HEK293T (cell line): ENCODE results near the gene PDS5A.
"Not testable (repeated sequence)": the region's sequence is repeated elsewhere in the genome, so short reads cannot be mapped to it uniquely, and the experiment has no call there.

Source experiments
- CTCF ChIA-PET: fragments of 350-600 bp; formaldehyde crosslinking; extraction: SDS; loops from one replicate; lab custom pipeline; 2021; ENCODE audit warnings: antibody characterized with exemption, inconsistent platforms; lab: Yijun Ruan, JAX
- POLR2A ChIA-PET: fragments of 350-600 bp; formaldehyde crosslinking; extraction: SDS; loops from one replicate; lab custom pipeline; 2020; ENCODE audit warnings: antibody characterized with exemption, inconsistent platforms; lab: Yijun Ruan, JAX
- DNase-seq: peaks from one replicate; pipeline ENCODE4 v3.0.0; 2012; ENCODE audit warnings: mixed read lengths; ENCODE audit errors: extremely low spot score
- ARNT ChIP-seq: fragments of 450-650 bp; IDR thresholded peaks from 2 replicates; pipeline ENCODE4 v1.6.1; 2017; ENCODE audit warnings: mild to moderate bottlenecking
- BHLHE40 ChIP-seq: fragments of 450-650 bp; IDR thresholded peaks from 2 replicates; pipeline ENCODE4 v1.6.1; 2016; ENCODE audit warnings: mild to moderate bottlenecking, moderate library complexity, borderline replicate concordance
- CTBP1 ChIP-seq: fragments of 450-650 bp; IDR thresholded peaks from 2 replicates; pipeline ENCODE4 v1.6.1; 2016; ENCODE audit warnings: borderline replicate concordance
- ELF4 ChIP-seq: fragments of 450-650 bp; IDR thresholded peaks from 2 replicates; pipeline ENCODE4 v1.6.1; 2017; ENCODE audit warnings: antibody characterized with exemption
- L3MBTL2 ChIP-seq: fragments of 450-650 bp; conservative IDR thresholded peaks from 2 replicates; pipeline ENCODE4 v1.6.1; 2016; ENCODE audit warnings: mild to moderate bottlenecking
- NFRKB ChIP-seq: fragments of 450-650 bp; IDR thresholded peaks from 2 replicates; pipeline ENCODE4 v1.6.1; 2016; ENCODE audit warnings: mild to moderate bottlenecking, moderate library complexity
- PKNOX1 ChIP-seq: fragments of 450-650 bp; IDR thresholded peaks from 2 replicates; pipeline ENCODE4 v1.6.1; 2016
- SP1 ChIP-seq: fragments of 450-650 bp; IDR thresholded peaks from 2 replicates; pipeline ENCODE4 v1.6.1; 2017
- SUZ12 ChIP-seq: fragments of 450-650 bp; IDR thresholded peaks from 2 replicates; pipeline ENCODE4 v1.6.1; 2016; ENCODE audit warnings: mild to moderate bottlenecking
- TARDBP ChIP-seq: fragments of 450-650 bp; IDR thresholded peaks from 2 replicates; pipeline ENCODE4 v1.6.1; 2016
- ZNF384 ChIP-seq: fragments of 450-650 bp; IDR thresholded peaks from 2 replicates; pipeline ENCODE4 v1.6.1; 2016

The PDS5A gene

GRCh38 chr4:39792128-39792527 lies 185.6 kb downstream of the PDS5A start:
- no peak for DNase-seq
- CTCF ChIA-PET: no interaction called here
- POLR2A ChIA-PET: no interaction called here
- no peak for TF ChIP-seq BHLHE40
- no peak for TF ChIP-seq TARDBP
- TF ChIP-seq CTBP1: no peak
- TF ChIP-seq SUZ12: no peak
- TF ChIP-seq L3MBTL2: no peak
- no peak for TF ChIP-seq ELF4
- TF ChIP-seq ZNF384: no peak
- no peak for TF ChIP-seq PKNOX1

GRCh38 chr4:39786838-39787237 lies 190.9 kb downstream of the PDS5A start:
- TF ChIP-seq L3MBTL2: no peak
- no peak for TF ChIP-seq CTBP1
- no peak for TF ChIP-seq PKNOX1
- TF ChIP-seq NFRKB: no peak
- no peak for TF ChIP-seq ARNT
- POLR2A ChIA-PET: no interaction called here
- CTCF ChIA-PET: no interaction called here
- no peak for DNase-seq

- TF ChIP-seq SP1: no peak
- ChIA-PET CTCF (no interaction called here), POLR2A (no interaction called here)
- DNase-seq: no peak
Observed at GRCh38 chr4:39785083-39785482, 192.6 kb downstream of the PDS5A start.

- CTCF ChIA-PET, POLR2A ChIA-PET, DNase-seq: not testable (repeated sequence)
Observed at GRCh38 chr4:39781988-39782387, 195.7 kb downstream of the PDS5A start.
